KOPT-K1 (cell line): Measurements from ENCODE around the gene TPX2.

ENCODE experiments used
- H3K27ac ChIP-seq: fragments of 200-600 bp; sonication (generic); 2 replicates; pipeline ENCODE4 v1.5.1; 2016; ENCODE audit warnings: antibody characterized with exemption, mild to moderate bottlenecking, low read depth, low read length; ENCODE audit not compliant: poor library complexity, severe bottlenecking
- H3K36me3 ChIP-seq: fragments of 200-600 bp; sonication (generic); 2 replicates; pipeline ENCODE4 v1.5.1; 2017; ENCODE audit warnings: antibody characterized with exemption, mild to moderate bottlenecking, low read length, moderate library complexity; ENCODE audit not compliant: insufficient read depth
- H3K9me3 ChIP-seq: fragments of 200-600 bp; sonication (generic); 2 replicates; pipeline ENCODE4 v1.5.1; 2017; ENCODE audit warnings: antibody characterized with exemption, low read length, mild to moderate bottlenecking; ENCODE audit not compliant: insufficient read depth, poor library complexity, severe bottlenecking

The TPX2 gene

DNA sequence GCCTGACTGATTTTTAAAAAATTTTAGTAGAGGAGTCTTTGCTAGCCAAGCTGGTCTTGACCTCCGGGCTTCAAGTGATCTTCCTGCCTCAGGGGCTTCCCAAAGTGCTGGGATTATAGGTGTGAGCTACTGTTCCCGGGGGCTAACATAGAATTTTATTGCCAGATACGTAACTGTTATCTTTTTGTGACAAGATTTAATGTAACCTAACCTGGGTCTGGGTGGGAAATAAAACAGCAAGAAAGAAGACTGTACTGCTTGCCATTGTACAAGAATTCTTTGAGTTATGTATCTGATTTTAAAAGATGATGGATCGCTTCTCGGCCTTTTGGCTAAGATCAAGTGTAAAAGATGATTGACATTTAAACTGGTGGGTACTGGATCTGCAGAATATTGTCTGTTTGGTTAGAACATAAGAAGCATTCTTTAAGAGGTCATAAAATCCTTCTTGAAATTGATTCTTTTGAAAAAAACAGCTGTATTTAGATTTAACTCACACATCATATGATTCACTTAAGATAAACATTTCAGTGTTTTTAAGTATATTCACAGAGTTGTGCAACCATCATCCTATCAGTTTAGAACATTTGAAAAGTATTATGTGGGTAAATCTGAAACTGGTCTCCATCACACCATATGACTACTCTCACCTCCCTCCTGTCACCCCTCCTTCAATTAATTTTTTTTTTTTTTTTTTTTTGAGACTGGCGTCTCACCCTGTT, 21.6 kb downstream of the TPX2 start:
- no peak overlapping the region for H3K27ac ChIP-seq
- no peaks in the 10 kb centered on the region for H3K9me3 ChIP-seq
- peaks cover 99% of the 10 kb centered on the region for H3K36me3 ChIP-seq

DNA sequence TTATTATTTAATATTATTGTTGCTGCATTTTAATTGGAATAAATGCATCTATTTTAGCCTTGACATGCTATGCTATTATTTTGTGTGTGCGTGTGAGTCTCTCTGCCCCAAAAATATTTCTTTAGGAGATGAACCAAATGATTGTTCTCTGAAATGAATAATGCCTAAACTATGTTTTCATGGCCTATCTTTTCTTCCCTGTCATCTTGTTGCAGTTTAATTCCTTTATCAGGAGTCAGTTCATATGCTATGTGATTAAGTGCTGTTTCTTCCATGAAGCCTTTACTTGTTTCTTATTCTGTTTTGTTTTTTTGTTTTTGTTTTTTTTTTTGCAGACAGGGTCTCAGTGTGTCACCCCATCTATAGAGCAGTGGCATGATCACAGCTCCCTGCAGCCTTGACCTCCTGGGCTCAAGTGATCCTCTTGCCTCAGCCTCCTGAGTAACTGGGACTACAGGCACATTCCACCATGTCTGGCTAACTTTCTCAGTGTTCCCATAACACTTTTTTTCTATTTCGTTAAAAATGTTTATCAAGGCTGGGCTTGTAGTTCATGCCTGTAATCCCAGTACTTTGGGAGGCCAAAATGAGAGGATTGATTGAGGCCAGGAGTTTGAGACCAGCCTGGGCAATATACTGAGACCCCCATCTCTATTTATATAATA, 25.7 kb downstream of the TPX2 start:
- Histone ChIP-seq H3K36me3 (peaks cover 99% of the 10 kb centered on the region), H3K27ac (no peak overlapping the region)

DNA sequence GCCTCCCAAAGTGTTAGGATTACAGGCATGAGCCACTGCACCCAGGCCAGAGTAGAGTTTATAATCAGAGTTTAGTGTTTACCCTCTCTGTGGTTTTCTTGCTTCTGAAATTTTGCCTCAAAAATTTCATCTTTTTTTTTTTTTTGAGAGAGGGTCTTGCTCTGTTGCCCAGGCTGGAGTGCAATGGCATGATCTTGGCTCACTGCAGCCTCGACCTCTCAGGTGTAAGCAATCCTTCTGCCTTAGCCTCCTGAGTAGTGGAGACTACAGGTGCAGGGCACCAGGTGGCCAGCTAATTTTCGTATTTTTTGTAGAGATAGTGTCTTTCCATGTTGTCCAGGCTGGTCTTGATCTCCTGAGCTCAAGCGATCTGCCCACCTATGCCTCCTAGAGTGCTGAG, 28.7 kb downstream of the TPX2 start:
- Histone ChIP-seq H3K9me3 (no peaks in the 10 kb centered on the region), H3K27ac (no peak overlapping the region), H3K36me3 (peaks cover 99% of the 10 kb centered on the region)

More for the DNA sequence above, 25.7 kb downstream of the TPX2 start:
- H3K9me3 ChIP-seq: no peaks in the 10 kb centered on the region

DNA sequence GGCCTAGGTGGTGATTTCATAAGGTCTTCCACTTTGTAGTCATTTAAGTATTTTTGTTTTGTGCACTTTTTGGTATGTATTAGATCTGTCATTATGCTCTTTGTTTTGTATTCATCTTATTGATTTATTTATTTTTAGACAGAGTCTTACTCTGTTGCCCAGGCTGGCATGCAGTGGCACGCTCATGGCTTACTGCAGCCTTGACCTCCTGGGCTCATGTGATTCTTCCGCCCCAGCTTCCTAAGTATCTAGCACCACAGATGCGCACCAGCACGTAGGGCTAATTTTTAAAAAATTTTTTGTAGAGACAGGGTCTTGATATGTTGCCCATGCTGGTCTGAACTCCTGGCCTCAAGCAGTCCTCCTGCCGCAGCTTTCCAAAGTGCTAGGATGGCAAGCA, 30.6 kb downstream of the TPX2 start:
- Histone ChIP-seq H3K9me3 (no peaks in the 10 kb centered on the region), H3K27ac (no peak overlapping the region), H3K36me3 (peaks cover 100% of the 10 kb centered on the region)

DNA sequence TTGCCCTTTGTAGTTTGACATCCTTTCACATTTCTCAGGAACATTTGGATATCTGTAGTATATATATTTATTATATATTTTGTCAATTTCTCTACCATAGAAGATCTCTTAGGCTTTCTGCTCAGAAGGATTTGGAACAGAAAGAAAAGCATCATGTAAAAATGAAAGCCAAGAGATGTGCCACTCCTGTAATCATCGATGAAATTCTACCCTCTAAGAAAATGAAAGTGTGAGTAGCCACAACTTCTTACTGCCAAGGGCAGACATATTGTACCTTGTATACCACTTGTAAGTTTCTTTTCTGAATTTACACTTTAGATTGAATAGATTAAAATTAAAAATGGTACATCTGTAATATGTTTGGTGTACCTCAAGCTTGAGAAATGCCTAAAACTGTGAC, 31.2 kb downstream of the TPX2 start:
- H3K36me3 ChIP-seq: peaks cover 100% of the 10 kb centered on the region
- no peaks in the 10 kb centered on the region for H3K9me3 ChIP-seq
- H3K27ac ChIP-seq: no peak overlapping the region

DNA sequence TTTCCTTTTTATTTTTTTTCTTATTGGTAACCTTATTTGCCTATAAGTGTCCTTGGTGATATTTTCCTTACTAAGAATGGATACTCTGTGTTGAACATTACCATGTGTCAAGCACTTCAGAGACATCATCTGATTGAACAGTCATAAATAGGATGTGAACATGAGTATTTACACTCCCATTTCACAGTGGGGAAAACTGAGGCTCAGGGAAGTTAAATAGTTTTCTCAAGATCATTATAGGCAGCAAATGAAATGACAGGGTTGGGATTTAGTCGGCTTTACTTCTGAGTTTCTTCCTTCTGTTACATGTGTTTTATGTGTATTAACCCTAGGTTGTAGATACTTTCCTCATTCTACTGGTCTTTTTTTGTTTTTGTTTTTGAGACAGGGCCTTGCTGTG, 35.3 kb downstream of the TPX2 start:
- peaks cover 100% of the 10 kb centered on the region for H3K36me3 ChIP-seq
- H3K9me3 ChIP-seq: no peaks in the 10 kb centered on the region
- H3K27ac ChIP-seq: no peak overlapping the region

DNA sequence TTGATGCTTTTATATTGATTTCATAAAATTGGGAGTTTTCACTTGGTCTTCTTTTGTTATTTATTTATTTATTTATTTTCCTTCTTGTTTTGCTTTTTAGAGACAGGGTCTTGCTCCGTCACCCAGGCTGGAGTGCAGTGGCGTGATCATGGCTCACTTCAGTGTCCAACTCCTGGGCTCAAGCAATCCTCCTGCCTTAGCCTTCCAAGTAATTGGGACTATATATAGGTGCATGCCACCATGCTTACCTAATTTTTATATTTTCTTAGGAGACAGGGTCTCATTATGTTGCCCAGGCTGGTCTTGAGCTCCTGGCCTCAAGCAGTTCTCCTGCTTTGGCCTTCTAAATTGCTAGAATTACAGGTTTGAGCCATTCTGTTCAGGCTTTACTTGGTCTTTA, 41.7 kb downstream of the TPX2 start:
- H3K36me3 ChIP-seq: peaks cover 100% of the 10 kb centered on the region
- no peak overlapping the region for H3K27ac ChIP-seq
- H3K9me3 ChIP-seq: no peaks in the 10 kb centered on the region

DNA sequence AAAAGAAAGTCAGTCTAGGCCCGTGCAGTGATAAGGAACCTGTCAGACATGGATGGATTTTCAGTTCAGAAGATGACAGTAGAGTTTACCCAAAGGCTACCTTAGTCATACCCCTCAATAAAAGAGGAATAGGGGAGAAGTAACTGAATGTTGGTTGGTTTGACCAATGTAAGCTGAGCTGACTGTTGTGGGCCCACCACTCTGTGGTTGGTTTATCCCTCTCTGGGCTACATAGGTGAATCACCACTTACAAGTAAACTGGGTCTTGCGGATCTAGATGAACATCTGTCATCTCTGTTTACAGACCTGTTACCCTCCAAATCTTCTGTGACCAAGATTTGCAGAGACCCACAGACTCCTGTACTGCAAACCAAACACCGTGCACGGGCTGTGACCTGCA, 42.9 kb downstream of the TPX2 start:
- Histone ChIP-seq H3K9me3 (no peaks in the 10 kb centered on the region), H3K36me3 (peaks cover 100% of the 10 kb centered on the region), H3K27ac (no peak overlapping the region)

DNA sequence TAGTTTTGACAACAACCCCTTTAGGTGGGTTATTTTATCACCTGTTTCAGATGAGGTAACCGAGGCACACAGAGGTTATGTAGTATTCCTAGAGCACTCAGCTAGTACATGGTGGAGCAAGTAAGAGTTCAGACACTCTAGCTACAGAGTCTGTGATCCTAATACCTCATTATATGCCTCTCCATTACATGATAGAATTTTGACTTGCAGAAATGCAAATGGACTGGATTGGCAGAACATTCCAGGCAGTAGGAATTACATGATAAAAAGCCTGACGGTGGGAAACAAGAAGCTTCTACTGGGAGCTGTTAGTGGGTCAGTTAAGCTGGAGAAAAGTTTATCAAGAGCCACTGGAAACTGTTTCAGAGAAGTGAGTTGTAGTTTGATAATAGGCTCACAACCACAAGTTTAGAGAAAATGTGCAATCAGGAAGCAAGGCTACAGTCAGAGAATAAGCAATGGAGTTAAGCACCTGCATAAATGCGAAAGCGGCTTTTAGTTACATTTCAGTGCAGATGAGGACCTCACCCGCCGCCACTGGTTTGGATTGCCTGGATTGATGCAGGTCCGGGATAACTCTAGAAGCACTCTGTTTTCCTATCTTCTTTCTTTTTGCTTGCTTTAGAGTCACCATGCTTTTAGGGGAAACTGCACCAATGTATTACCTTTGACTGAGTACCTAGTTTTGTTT, 45.4 kb downstream of the TPX2 start:
- peaks cover 100% of the 10 kb centered on the region for H3K36me3 ChIP-seq

DNA sequence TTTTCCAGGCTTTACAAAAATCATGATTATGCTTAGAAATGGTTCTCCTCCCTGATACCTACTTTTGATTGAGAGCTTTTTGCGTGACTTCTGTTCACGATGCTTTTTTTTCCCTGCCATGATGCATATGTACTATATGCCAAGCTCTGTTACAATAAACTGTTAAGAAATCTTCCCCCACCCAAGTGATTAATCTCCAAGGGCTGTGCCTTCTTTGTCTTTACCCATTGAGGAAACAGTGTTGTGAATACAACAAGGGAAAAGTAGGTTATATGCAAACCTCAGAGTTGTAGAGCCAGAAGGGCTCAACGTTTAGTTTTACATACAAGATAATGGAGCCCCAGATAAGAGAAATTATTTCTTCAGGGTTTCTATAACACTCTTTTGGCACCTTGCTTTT, 46.0 kb downstream of the TPX2 start:
- no peak overlapping the region for H3K27ac ChIP-seq
- H3K36me3 ChIP-seq: peaks cover 100% of the 10 kb centered on the region
- no peaks in the 10 kb centered on the region for H3K9me3 ChIP-seq

More for the DNA sequence above, 45.4 kb downstream of the TPX2 start:
- no peaks in the 10 kb centered on the region for H3K9me3 ChIP-seq
- H3K27ac ChIP-seq: no peak overlapping the region

DNA sequence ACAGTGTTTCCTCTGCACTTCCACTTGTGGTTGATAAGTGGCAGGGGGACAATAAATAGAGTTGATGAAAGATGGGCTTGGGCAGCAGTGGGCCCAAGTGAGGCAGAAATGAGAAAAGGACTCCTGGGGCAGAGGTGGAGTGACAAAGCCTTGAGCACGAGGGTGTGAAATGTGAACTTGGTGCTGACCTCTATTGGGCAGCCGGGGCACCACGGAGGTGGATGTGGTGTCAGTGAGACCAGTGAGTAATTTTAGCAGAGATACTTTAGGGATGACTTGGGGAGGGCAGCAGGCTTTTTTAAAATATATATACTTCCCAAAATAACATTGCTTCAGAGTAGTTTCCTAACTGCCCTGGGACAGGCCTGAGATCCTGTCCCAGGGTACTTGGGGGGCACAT, 49.5 kb downstream of the TPX2 start:
- H3K36me3 ChIP-seq: peaks cover 100% of the 10 kb centered on the region
- H3K27ac ChIP-seq: no peak overlapping the region

DNA sequence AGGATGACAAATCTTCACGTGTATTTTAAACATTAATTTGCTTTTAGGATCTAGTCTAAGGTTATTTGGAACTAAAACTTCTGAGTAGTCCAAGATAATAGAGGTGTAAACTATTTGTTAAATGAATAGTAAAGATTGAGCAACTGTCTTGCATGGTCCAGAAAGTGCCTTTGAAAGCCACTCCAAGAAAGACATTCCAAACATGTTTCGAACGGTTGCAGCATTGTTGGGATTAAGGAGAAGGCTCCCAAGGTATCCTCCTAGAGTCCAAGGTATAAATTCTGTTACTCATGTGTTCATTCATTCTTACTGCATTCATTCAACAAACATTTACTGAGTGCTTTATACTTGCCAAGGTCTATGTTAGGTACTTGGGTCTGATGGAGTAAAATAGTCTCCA, 51.3 kb downstream of the TPX2 start:
- no peak overlapping the region for H3K27ac ChIP-seq
- H3K36me3 ChIP-seq: peaks cover 100% of the 10 kb centered on the region
- H3K9me3 ChIP-seq: no peaks in the 10 kb centered on the region

More for the DNA sequence above, 49.5 kb downstream of the TPX2 start:
- H3K9me3 ChIP-seq: no peaks in the 10 kb centered on the region

DNA sequence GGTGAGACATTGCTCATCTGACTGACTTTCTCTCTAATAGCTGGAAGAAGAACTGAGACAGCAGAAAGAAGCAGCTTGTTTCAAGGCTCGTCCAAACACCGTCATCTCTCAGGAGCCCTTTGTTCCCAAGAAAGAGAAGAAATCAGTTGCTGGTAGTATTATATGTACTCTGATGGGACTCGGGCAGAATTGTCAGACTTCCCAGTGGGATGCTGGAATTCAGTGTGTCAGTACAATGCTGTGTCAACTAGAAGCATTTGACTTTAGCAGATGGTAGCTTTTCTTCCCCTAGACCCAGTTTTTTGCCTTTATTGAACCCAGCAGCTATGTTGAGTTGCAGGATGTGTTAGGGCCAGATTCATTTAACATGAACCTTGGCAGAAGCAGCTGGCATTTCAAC, 58.3 kb downstream of the TPX2 start:
- H3K36me3 ChIP-seq: peaks cover 100% of the 10 kb centered on the region
- no peak overlapping the region for H3K27ac ChIP-seq
- no peaks in the 10 kb centered on the region for H3K9me3 ChIP-seq

DNA sequence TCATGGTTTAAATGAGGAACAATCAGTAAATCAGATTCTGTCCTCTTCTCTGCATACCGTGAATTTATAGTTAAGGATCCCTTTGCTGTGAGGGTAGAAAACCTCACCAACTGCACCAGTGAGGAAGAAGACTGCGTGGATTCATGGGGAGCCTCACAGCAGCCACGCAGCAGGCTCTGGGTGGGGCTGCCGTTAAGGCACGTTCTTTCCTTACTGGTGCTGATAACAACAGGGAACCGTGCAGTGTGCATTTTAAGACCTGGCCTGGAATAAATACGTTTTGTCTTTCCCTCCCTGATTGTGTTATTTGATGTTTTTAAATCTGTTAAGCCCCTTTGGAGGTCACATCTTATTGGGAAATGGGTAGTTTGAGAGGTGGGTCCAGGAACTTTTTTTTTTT, 62.4 kb downstream of the TPX2 start:
- Histone ChIP-seq H3K27ac (no peak overlapping the region), H3K36me3 (peaks cover 100% of the 10 kb centered on the region), H3K9me3 (no peaks in the 10 kb centered on the region)

DNA sequence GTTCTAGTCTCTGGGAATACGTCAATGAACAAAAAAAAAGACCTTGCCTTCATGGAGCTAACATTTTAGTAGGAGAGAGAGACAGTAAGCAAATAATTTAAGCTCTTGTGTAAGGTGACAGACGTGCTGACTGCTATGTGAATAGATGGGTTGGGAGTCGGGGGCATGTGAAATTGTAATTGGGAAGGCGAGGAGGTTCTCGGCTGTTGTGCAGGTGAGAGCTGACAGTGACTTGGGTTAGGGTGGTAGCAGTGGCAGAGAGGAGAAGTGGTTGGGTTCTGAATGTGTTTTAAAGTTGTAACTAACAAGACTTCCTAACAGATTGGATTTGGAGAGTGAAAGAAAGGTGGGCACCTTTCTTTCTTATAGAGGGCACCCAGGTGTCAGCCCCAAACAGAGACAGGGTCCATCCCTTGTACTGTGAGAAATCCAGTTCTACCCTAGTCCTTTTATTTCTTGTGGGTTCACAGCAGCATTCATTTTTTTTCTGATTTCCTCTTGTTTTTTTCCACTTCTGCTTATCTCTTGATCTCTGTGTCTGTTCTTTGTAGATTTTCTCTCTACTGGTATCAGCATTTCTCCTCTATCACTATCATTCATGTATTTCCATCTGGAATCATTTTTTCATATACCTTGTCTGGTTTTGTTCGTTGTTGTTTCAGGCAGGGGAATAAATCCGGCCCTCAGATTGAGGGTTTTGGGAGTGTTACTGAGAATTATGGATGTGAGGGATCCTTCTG, 64.6 kb downstream of the TPX2 start:
- peaks cover 99% of the 10 kb centered on the region for H3K36me3 ChIP-seq

More for the DNA sequence above, 64.6 kb downstream of the TPX2 start:
- Histone ChIP-seq H3K27ac (no peak overlapping the region), H3K9me3 (no peaks in the 10 kb centered on the region)
